ENCODE measurements around the gene USF2.

GRCh38 chr19:35251456-35251855 lies 17.3 kb upstream of the USF2 start:
- TF ChIP-seq CTCF (conservative IDR thresholded peaks at IDR 0.05) (no peak), ZFX (IDR thresholded peaks at IDR 0.05) (no peak)
